ENCODE results near the gene LTA4H.

DNA sequence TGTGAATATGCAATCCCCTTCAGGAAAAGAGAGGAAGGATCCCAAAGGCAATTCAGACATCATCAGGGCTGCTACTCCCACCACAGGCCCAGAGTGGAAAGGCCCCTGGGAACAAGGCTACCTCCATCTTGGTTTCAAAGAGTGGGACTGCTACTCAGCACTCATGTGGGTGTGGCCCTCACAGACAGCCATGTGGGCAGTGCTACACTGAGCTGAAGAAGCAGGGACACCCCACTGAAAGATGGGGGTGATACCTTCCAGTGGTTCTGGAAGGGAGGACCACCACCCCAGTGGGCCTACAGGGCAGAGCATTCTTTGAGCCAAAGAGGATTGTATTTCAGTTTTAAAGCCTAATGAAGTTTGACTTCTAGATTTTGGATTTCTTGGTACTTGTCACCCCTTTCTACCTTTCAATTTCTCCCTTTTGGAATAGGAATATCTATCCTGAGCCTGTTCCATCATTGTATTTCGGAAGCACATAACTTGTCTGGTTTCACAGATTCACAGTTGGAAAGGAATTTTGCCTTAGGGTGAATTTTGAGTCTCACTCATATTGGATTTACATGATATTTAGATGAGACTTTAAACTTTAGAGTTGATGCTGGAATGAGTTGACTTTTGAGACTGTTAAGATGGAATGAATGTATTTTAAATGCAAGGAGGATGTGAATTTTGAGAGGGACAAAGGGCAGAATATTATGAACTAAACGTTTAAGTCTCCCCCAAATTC lies 16.5 kb upstream of the LTA4H start:
- TF ChIP-seq CTCF (tag by site-specific recombination; IDR thresholded peaks at IDR 0.05) (no peak), ZNF571 (tag by site-specific recombination; IDR thresholded peaks at IDR 0.05) (no peak)

Measured in HEK293 (cell line).